Head of caudate nucleus (tissue), 42 donors: Measurements from ENCODE around the gene COL4A2.
"Not testable (repeated sequence)": the region's sequence is repeated elsewhere in the genome, so short reads cannot be mapped to it uniquely, and the experiment has no call there.

ENCODE experiments used
- DNase-seq, 42 donors: peaks; one replicate each; pipeline versions ENCODE4 v3.0.0 to v3.0.0-alpha.2; 2020 to 2021; ENCODE audit warnings: mixed read lengths in 7 of 42
- intact Hi-C: fragments of 100-400 bp; cut with DNase I; formaldehyde crosslinking; loops from one replicate; pipeline ENCODE4 v1.15.0; 2022

COL4A2 gene

DNA sequence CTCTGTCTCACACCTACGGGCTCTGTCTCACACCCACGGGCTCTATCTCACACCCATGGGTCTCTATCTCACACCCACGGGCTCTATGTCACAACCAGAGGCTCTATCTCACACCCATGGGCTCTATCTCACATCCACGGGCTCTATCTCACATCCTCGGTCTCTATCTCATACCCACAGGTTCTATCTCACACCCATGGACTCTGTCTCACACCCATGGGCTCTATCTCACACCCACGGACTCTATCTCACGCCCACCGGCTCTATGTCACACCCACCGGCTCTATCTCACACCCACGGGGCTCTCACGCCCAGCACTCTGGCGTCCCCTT lies 73.9 kb downstream of the COL4A2 start:
- intact Hi-C loops: no loop called here
- no peak for DNase-seq

DNA sequence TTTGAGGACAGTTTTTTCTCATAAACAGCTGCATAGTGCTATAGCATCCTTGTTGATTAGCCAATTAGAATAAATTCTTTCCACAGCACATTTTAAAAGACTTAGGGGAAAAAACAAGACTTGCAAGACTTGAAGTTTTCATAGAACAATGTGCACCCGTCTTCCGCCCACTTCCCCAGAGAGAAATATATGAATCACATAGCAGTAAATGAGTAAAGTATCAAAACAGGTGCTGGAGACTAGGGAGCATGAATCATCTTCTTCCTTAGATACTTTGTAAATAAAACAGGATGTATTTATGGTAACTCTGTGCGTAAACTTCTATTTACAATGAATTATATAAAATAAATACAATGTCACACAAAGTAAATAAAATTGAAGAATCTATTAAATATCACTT lies 75.1 kb downstream of the COL4A2 start:
- intact Hi-C loops: no loop called here
- peak in 10 of 42 donors; percentile 10 to 62 (median 40) for DNase-seq

DNA sequence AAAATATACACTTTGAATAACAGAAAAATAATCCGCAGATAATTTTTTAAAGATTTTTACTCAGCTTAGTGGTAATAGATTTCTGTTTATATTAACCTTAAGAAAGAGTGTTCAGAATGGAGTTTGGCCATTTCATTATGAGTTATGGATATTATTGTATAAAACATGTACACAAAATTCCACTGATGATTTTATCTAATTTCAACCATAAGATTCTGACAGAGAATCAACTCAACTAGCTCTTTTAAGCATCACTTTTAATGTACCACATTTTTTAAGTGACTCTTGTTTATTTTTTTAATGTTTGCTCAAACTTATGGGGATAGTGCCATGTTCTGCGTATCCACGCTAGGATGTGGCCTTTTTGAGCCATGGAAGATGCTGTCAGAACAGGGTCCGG lies 75.7 kb downstream of the COL4A2 start:
- DNase-seq: no peak
- intact Hi-C loops: no loop called here

DNA sequence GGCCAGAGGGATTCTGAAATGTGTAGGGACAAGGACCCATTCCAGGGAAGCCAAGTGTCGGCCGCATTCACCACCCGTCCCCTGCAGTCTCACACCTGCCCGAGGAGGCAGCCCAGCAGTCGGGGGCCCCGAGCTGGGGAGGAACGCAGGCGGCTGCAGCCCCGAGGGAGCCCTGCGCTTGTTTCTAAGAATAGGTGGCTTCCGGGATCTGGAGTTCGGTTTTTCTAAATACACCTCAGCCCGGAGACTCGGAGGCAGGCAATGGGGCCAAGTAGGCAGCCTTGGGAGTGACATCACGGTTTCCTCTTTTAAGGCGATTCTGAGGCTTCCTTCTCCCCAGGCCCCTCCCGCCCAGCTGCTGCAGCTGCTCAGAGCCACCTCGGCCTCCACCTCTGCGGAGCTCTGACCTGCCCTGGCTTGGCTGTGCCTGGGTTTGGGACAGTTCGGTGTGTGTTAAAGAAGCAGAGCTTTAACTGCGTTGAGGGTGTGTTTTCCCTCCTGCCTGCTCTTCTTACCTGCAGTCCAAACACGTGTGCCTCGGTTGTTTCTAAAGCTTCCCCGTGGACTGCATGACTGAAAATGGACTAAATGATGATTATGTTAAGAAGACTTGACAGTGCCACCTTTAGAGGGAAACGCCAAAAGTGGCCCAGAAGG lies 80.5 kb downstream of the COL4A2 start:
- intact Hi-C loops: no loop called here
- DNase-seq: no peak

DNA sequence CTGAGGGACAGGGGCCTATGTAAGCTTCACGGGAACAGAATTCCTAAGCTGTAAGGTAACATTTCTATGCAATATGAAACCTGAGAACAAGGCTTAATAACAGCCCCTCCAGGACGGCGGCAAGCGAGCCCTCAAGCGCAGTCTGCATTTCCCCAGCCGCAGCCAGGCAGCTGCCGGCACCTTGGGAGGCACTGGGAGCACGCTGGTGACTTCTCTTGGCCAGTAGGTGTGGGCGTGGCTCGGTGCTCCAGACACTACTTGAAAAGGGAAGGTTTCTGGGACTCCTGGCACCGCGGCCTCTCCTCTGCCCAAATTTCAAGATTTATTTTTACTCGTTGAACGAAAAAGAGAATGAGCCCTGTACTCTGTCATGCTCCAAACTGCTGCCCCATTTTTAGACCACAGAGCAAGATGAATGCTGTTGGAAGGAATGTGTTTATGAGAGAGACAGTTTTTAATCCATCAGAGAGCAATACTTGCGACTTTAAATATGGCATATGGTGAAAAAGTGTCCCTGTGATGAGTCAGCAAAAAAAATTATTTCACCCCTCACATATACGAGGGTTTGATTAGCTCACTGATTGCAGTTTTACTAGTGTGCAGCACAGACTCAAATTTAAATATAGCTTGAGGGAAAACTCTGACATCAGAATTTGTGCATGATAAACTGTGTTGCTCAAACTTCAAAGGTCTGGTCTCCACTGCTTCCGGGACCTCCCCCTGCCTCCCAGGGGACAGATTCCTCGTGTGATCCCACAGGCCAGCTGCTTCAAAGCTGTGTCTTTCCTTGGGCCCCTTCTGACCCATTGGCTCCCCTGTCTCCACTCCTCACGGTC lies 81.2 kb downstream of the COL4A2 start:
- DNase-seq: no peak
- intact Hi-C loops: no loop called here

DNA sequence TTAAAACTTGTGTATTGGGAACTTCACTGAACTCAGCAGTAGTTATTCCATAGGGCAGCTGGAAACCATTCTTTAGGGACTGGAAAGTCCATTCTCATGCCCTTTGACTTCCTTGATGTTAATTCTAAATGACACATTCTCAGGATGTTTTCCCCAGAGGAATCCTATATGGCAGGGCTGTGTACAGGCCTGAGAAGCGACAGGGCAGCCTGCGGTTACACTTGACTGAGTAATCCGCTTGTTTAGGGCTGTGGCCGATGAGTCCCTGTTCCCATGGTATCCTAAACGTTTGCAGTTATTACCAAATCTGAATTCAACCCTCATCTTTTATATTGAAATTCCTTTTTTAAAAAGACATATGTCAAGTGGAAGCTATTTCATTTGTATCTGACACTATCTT lies 83.5 kb downstream of the COL4A2 start:
- DNase-seq: no peak
- intact Hi-C loops: no loop called here

DNA sequence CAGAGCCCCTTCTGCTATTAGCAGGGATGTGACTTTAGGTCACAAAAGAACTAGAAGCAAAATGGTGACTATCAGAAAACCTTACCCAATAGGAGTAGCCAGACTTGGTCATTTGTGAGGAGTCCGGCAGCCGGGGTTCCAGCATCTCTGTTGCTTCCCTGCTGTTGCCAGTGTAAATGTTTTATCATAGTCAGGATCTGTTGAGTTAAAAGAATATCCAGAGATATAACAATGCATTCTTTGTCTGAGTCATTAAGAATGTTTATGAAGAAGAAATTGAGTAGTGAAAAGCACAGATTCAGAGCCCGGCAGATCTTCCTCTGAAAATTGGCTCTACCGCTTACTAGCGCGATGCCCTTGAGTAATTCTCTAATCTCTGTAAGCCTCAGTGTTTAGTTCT lies 84.2 kb downstream of the COL4A2 start:
- DNase-seq: no peak
- intact Hi-C loops: no loop called here

DNA sequence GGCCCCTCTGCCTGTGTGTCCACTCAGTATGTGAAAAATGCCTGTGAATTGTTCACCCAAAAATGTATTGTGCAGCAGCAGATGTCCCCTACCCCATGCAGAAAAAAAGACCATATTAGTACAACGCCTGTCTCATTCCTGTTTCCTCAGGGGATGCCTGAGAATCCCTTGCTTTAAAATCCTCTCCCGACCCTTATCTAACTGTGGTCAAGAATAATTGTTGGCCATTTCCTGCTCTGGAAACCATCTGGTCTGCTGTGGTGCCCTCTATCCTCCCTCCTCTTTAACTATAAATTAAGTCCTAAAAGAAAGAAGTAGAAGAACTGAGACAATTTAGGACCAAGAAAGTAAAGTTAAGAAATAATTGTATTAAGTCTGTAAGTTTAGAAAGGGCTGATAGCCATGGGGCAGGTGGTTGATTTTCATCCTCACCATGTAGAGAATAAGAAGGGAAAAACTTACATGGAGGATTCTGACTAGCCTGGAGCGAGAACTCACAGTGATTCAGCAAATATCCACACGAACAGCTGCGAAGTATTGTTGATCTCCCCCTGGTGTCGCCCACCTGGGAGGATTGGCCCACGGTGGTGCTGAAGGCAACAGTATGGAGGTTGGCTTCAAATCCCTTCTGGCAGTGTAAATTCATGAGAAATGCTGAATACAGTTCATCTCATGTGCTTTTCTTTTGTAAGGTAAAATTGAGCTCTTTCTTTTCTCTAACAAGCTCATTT lies 85.6 kb downstream of the COL4A2 start:
- intact Hi-C loops: no loop called here
- DNase-seq: no peak

DNA sequence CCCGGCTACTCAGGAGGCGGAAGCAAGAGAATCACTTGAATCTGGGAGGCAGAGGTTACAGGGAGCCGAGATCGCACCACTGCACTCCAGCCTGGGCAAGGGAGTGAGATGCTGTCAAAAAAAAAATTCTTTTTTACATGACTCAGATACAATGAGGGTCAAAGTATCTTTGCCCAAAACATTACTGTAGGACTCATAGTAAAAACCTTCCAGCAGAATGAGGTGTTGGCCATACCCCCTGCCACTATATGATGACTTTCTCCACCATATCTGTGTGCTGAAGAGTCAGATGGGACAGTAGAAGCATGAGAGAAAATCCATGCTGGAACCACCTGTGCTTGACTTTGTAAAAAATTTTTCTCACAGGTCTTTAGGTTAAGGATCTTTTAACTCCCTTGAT lies 86.7 kb downstream of the COL4A2 start:
- intact Hi-C loops: no loop called here

DNA sequence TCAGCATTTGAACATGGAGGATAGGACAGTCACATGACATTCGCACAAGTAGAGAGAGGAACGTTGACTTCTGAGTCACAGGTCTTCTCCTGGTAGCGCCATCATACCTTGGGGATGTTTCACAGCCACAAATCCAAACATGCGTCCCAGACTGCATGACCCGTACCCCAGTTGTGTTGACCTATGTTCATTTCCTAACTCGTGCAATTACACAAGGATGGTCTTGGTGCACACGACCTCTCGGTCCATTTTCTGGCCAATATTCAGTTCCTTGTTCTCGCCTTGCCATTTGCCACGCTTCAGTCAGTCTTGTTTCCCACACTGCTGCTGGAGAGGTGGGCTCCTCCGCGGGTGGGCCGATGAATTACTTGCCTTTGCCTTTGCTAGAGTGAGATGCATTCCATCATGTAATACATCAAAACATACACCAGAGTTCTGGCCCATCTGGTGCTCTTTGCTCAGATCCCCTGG lies 87.3 kb downstream of the COL4A2 start:
- intact Hi-C loops: no loop called here
- DNase-seq: no peak

More for the DNA sequence above, 86.7 kb downstream of the COL4A2 start:
- no peak for DNase-seq

DNA sequence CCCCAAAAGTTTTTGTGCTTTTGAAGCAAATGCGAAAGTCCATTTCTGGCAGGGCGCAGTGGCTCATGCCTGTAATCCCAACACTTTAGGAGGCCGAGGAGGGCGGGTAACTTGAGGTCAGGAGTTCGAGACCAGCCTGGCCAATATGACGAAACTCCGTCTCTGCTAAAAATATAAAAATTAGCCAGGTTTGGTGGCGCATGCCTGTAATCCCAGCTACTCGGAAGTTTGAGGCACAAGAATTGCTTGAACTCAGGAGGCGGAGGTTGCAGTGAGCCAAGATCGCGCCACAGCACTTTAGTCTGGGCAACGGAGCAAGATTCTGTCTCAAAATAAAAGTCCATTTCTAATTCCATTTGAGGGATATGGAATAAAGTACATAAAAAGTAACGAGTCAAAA lies 88.5 kb downstream of the COL4A2 start:
- DNase-seq, intact Hi-C loops: not testable (repeated sequence)

DNA sequence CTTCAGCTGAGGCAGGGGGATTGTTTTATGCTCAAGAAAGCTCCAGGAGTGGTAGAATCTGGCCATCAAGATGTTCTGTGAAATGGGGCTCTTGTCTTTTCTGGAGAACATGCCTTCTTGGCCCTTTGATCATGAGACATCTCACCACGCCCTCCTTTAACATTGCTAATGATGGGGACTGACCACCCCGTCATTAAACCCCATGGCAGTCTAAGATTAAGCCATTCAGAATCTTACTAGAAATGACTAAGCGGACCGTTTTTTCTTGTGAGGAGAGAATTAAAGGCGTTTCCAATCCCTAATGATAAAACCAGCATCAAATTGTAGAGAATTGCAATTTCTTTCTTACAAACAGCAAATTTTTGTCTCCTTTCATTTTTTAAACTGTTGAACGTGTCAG lies 89.4 kb downstream of the COL4A2 start:
- DNase-seq: no peak
- intact Hi-C loops: no loop called here

DNA sequence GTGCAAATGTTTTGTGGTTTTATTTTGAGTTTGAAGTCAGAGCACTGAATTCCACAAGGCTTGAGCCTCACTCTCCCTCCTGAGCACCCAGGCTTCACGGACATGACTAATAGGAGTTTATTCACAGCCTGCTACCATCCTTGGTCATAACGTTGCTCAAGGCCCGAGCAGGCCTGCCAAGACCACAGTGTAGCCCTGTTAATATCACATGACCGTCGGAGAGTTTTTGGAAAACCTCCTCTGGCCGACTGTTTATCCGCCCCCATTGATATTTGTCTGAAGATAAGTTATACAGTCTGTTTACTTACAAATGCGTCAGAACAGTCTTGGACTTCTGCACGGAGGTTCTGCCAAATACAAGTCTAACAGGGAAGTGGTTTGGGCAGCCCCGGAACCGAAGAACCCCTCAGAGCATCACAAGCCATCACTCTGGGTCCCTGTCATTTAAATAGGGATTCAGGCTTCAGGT lies 89.9 kb downstream of the COL4A2 start:
- intact Hi-C loops: no loop called here
- peak in 12 of 42 donors; percentile 7 to 62 (median 35) for DNase-seq

DNA sequence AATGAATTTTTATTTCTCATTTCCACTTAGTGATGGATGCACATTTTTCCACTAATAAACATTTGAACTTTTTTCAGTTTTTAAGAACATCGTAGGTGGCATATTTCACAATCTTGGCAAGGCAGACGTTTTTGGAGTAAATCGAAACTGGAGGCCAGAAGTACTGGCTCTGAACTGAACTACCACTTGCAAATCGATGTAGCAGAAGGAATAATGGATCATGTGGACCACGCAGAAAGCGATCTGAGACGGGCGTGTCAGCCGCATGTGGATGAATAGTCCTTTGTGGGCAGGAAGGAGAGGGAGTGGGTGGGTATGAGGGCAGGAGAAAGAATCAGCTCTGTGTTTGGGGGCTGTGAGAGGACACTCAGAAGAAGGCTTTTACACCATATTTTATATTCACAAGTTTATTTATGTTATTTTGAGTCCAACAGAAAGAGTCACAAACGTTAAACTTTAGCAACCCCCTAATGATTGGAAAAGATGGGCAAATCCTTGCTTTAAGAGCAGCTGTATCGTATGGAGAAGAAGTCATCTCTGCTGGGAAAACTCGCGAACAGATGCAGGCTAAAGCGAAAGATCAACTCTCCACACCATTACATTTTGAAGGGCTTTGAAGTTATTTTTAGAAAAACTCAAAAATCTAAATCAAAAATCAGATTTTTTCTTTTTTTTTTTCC lies 90.5 kb downstream of the COL4A2 start:
- DNase-seq: peak; percentile 31 to 87 (median 70)
- intact Hi-C loops: no loop called here

DNA sequence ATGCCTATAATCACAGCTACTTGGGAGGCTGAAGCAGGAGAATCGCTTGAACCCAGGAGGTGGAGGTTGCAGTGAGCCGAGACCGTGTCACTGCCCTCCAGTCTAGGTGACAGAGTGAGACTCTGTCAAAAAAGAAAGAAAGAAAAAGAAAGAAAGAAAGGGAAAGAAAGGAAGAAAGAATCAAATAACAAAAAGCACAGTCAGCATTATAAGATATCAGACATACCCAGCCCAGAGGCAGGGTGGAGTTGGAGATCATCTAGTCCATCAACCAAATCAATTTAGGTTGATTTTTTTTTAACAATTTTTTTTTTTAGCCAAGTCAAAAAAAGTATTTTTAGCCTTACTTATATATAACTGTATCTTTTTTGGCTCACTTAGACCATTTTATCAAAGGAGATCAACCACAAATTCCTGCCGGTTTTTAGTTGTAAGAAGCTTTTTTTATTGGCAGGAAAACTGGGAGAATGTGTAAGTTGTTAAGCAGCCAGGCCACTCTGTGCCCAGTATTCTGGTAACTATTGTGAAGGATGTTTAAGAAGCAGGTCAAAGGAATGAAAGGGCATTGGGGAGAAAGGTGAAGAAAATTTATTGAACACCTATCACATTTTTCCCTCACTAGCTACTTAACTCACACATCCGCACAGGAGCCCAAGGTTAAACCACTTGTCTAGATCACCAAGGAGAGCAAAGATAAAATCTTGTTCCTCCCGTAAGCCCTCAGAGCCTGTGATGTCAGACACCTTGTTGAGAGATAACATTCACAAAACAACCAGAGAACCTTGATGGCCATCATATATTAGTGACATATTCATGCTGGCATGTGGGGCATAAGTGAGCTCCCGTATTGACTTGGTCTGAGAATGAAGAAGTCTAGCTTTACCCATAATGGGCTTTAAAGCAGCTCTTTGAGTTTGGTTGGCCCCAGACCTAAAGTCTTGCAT lies 91.8 kb downstream of the COL4A2 start:
- intact Hi-C loops: no loop called here
- no peak for DNase-seq

DNA sequence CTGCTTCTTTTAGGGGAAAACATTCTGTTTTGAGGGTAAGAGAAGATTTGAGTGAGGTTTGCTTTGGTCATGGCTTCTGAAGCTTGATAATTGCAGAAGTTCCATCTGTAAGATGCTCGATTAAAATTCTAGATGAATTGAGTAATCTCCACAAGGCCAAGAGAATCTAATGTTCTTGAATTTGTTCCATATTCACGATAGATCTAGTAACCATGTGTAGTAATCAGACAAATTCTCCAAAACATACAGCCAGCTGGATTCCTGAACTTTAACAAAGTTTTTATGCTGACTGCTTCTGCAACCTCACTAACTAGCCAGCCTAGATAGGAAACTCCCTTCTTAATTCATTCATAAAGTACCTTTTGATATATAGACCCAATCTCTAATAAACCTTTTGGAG lies 92.7 kb downstream of the COL4A2 start:
- intact Hi-C loops: no loop called here

DNA sequence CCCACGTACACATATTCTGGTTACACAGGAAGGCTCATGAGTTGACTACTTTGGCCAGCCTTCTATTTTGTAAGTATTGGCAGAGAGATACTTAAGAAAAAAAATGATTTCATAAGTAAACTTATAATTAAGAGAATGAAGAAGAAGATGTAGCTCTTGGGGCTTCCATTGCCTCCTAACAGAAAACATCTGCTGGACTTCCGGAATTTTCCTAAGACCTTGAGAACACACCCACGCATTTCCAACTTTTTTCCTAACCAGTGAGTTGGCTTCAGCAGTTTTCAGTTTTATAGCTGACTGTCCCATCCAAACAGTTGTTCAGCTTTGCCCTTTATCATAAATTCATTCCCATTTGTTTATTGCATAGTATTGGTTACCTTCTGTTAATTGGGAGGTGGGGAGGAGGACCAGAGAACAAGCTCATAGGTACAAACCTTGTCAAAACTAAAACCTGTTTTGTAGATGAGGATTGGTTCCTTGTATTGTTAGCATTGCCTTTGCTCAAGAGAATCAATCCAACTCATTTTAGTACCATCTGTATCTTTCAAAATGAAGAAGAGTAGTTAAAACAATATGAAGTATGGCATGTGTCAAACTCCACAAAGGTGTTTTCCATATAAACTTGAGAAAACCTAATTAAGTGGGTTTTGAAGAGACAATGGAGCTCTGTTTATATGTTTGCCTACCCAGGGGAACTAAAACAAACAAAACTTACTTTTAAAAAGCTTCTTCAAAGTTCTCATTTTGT lies 93.9 kb downstream of the COL4A2 start:
- no peak for DNase-seq
- intact Hi-C loops: no loop called here

More for the DNA sequence above, 92.7 kb downstream of the COL4A2 start:
- DNase-seq: no peak
